Natural killer cell (primary cell): ENCODE results near the gene PARVB. TPM values are rescaled to one million over a fixed set of nuclear protein-coding genes. Genes with fewer than 3 reads are reported as not detected.

Source experiments
- ATAC-seq, 3 donors: fragments of 150-1000 bp in 2 of 3; fragments of 200-7000 bp in 1 of 3; cut with Tn5 transposase; 1 replicate in 1 of 3; 2 replicates in 2 of 3; pipeline ENCODE4 v1.10.0; 2021; ENCODE audit warnings: mild to moderate bottlenecking in 2 of 3, moderate library complexity in 2 of 3
- DNase-seq, 2 donors: peaks; one replicate each; pipeline versions ENCODE4 v3.0.0 to v3.0.0-alpha.2; 2013 to 2021; ENCODE audit warnings: mixed read lengths in 1 of 2
- H3K27ac ChIP-seq: one replicate; pipeline ENCODE4 v1.5.1; 2013; ENCODE audit warnings: mild to moderate bottlenecking, low read length
- H3K27me3 ChIP-seq: one replicate; pipeline ENCODE4 v1.6.1; 2013; ENCODE audit warnings: low read length; ENCODE audit not compliant: control insufficient read depth, insufficient read depth
- H3K36me3 ChIP-seq: one replicate; pipeline ENCODE4 v1.6.1; 2013; ENCODE audit warnings: low read length; ENCODE audit not compliant: control insufficient read depth, insufficient read depth
- H3K4me1 ChIP-seq: one replicate; pipeline ENCODE4 v1.6.1; 2013; ENCODE audit warnings: low read length; ENCODE audit not compliant: control insufficient read depth, insufficient read depth
- H3K4me3 ChIP-seq: one replicate; pipeline ENCODE4 v1.5.1; 2013; ENCODE audit warnings: low read length
- H3K9me3 ChIP-seq: one replicate; pipeline ENCODE4 v1.6.1; 2013; ENCODE audit warnings: low read length; ENCODE audit not compliant: control insufficient read depth, insufficient read depth
- H3K27ac Mint-ChIP-seq, 2 donors: one replicate each; pipeline ENCODE4 v1.8.0; 2022; ENCODE audit warnings: mild to moderate bottlenecking in 2 of 2, mixed read lengths in 2 of 2, moderate library complexity in 1 of 2
- H3K27me3 Mint-ChIP-seq, 2 donors: one replicate each; pipeline ENCODE4 v1.8.0; 2022; ENCODE audit warnings: low read depth in 2 of 2, mixed read lengths in 2 of 2
- H3K36me3 Mint-ChIP-seq: one replicate; pipeline ENCODE4 v1.8.0; 2022; ENCODE audit warnings: mixed read lengths
- H3K4me1 Mint-ChIP-seq, 2 donors: one replicate each; pipeline ENCODE4 v1.8.0; 2022; ENCODE audit warnings: mixed read lengths in 2 of 2
- H3K4me3 Mint-ChIP-seq: one replicate; pipeline ENCODE4 v1.8.0; 2022; ENCODE audit warnings: mild to moderate bottlenecking, moderate library complexity, mixed read lengths
- H3K9me3 Mint-ChIP-seq, 2 donors: one replicate each; pipeline ENCODE4 v1.8.0; 2022; ENCODE audit warnings: mixed read lengths in 2 of 2
- WGBS: methylation state at CpG from one replicate; pipeline ENCODE4 v1.1.7; 2013; ENCODE audit warnings: missing lambda C conversion rate; ENCODE audit not compliant: insufficient coverage; 5-methylcytosine and 5-hydroxymethylcytosine counted together
- intact Hi-C: fragments of 100-400 bp; cut with micrococcal nuclease; formaldehyde crosslinking; loops from one replicate; pipeline ENCODE4 v1.14.2; 2022
- total RNA-seq, 4 donors: library from RNA; stranded (reverse); fragments of 120-200 nt in 1 of 4; gene quantifications; one replicate each; pipeline versions ENCODE4 v1.2.3 to v1.2.4, GENCODE V29; 2013 to 2022
- TF ChIP-seq, protein P1 (sequence below): fragments of 200-600 bp; IDR thresholded peaks from one replicate; pipeline ENCODE4 v1.8.0; 2022; ENCODE audit warnings: antibody characterized with exemption

PARVB gene
- total RNA-seq, 3 donors from 2014 or later (not counting 1 experiment from before 2014, with no cell fraction given), result 2.9 to 12.5 (median 8.1) TPM

DNA sequence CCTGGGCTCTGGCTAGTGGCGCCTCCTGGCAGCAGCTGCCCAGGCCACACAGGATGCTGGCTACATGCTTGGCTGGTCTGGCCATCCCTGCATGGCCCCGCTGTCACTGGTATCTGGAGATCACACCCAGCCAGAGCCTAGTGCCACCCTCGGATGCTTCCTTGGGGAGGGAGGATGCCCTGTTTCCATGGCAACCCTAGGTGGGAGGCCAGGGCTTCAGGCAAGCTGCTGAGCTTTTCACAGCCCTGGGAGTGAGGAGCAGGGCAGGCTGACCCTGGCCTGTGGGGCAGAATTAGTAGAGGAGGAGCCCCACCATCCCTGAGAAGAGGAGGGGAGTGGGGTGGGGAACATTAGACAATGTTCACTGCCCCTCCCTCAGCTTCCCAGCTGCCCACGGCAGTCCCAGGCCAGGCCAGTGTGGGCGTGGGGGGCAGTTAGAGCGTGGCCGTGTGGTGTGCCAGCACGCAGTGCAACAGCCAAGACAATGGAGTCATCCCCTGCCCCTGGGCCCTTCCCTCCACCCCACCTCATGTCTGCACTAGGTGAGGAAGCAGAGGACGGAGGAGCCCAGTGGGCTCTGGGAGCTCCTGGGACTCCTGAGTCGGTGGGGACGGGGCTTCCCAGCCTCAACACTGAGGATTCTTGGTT is 50.4 kb downstream of the PARVB start:
- H3K9me3 Mint-ChIP-seq, result no peaks in the 10 kb centered on the region
- H3K27ac Mint-ChIP-seq, result no peak overlapping the region
- Histone ChIP-seq H3K4me1 (no peaks in the 10 kb centered on the region), H3K9me3 (no peaks in the 10 kb centered on the region), H3K27ac (no peak overlapping the region), H3K4me3 (no peak overlapping the region), H3K36me3 (no peaks in the 10 kb centered on the region), H3K27me3 (no peaks in the 10 kb centered on the region)
- 91% methylated on average over 11 of the region's 11 CpGs for WGBS
- DNase-seq, result no peak
- peaks cover 3 to 4% of the 10 kb centered on the region in 2 donors for H3K27me3 Mint-ChIP-seq
- no peak overlapping the region for H3K4me3 Mint-ChIP-seq
- TF ChIP-seq, protein P1, sequence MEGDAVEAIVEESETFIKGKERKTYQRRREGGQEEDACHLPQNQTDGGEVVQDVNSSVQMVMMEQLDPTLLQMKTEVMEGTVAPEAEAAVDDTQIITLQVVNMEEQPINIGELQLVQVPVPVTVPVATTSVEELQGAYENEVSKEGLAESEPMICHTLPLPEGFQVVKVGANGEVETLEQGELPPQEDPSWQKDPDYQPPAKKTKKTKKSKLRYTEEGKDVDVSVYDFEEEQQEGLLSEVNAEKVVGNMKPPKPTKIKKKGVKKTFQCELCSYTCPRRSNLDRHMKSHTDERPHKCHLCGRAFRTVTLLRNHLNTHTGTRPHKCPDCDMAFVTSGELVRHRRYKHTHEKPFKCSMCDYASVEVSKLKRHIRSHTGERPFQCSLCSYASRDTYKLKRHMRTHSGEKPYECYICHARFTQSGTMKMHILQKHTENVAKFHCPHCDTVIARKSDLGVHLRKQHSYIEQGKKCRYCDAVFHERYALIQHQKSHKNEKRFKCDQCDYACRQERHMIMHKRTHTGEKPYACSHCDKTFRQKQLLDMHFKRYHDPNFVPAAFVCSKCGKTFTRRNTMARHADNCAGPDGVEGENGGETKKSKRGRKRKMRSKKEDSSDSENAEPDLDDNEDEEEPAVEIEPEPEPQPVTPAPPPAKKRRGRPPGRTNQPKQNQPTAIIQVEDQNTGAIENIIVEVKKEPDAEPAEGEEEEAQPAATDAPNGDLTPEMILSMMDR, result no peak
- intact Hi-C loops, result no loop called here
- H3K36me3 Mint-ChIP-seq, result no peaks in the 10 kb centered on the region
- ATAC-seq, result no peak
- no peaks in the 10 kb centered on the region for H3K4me1 Mint-ChIP-seq

DNA sequence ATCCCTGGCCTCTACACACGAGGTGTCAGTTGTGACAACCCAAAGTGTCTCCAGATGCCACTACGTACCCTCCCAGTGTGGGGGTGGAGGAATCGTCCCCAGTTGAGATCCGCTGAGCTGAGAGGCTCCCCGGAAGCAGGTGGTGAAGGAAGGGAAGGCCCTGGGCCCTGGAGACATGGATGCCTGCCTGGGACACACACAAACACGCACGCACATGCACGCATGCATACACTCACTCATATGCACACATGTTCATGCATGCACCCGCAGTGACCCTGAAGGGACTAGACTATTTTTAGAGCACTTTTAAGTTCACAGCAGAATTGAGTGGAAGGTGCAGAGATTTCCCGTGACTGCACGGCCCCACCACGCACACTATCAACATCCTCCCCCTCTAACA is 50.9 kb downstream of the PARVB start:
- Histone ChIP-seq H3K9me3 (no peaks in the 10 kb centered on the region), H3K27me3 (no peaks in the 10 kb centered on the region), H3K4me3 (no peak overlapping the region), H3K4me1 (no peaks in the 10 kb centered on the region), H3K36me3 (no peaks in the 10 kb centered on the region), H3K27ac (no peak overlapping the region)
- H3K27me3 Mint-ChIP-seq, result peaks cover 0 to under 1% of the 10 kb centered on the region in 2 donors
- intact Hi-C loops, result no loop called here
- H3K4me3 Mint-ChIP-seq, result no peak overlapping the region
- no peak for ATAC-seq
- TF ChIP-seq, protein P1, result no peak
- no peaks in the 10 kb centered on the region for H3K36me3 Mint-ChIP-seq
- H3K4me1 Mint-ChIP-seq, result no peaks in the 10 kb centered on the region
- WGBS, result 93% methylated on average over 12 of the region's 12 CpGs
- DNase-seq, result no peak
- H3K9me3 Mint-ChIP-seq, result no peaks in the 10 kb centered on the region
- H3K27ac Mint-ChIP-seq, result no peak overlapping the region

DNA sequence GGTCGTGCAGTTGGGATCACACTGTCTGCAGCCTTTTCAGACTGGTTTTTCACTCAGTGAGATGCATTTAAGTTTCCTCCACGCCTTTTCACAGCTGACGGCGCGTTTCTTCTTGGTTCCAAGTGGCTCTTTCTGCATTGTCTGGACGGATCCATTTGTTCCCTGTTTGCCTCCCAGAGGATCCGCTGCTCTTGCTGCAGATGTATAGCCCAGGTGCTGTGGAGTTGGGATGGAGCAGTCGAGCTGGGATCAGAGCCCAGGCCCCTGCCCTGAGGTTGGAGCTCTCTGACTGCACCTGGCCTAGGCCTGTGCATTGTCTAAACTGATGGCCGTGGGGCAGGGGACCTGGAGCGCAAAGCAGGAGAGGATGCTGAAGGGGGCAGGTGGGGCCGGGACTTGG is 51.6 kb downstream of the PARVB start:
- no peak for ATAC-seq
- no peak for DNase-seq
- H3K36me3 Mint-ChIP-seq, result no peaks in the 10 kb centered on the region
- WGBS, result 91% methylated on average over 11 of the region's 11 CpGs
- H3K4me1 Mint-ChIP-seq, result no peaks in the 10 kb centered on the region
- no peak overlapping the region for H3K4me3 Mint-ChIP-seq
- TF ChIP-seq, protein P1, result no peak
- H3K27me3 ChIP-seq, result no peaks in the 10 kb centered on the region
- H3K27ac ChIP-seq, result no peak overlapping the region
- no peaks in the 10 kb centered on the region for H3K27me3 Mint-ChIP-seq
- H3K4me3 ChIP-seq, result no peak overlapping the region
- no peak overlapping the region for H3K27ac Mint-ChIP-seq
- H3K4me1 ChIP-seq, result no peaks in the 10 kb centered on the region
- no peaks in the 10 kb centered on the region for H3K36me3 ChIP-seq
- intact Hi-C loops, result no loop called here
- no peaks in the 10 kb centered on the region for H3K9me3 Mint-ChIP-seq
- H3K9me3 ChIP-seq, result no peaks in the 10 kb centered on the region

DNA sequence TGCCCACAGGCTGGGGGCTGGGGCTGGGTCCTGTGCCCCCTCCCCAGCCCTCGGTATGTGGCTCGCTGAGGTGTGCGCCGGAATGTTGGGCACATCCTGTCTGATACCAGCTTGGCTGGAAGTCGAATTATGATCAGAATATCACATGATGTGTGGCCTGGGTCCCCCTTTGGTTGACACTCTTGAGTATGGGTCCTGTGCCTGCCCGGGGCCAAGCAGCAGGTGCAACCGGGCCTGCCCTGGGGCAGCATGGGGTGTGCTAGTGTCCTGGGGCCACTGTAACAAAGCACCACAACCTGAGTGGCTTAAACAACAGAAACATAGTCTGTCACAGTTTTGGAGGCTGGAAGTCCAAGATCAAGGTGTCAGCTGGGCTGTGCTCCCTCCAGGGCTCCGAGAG is 52.7 kb downstream of the PARVB start:
- H3K4me3 Mint-ChIP-seq, result no peak overlapping the region
- Histone ChIP-seq H3K9me3 (no peaks in the 10 kb centered on the region), H3K4me1 (no peaks in the 10 kb centered on the region), H3K27ac (no peak overlapping the region), H3K4me3 (no peak overlapping the region), H3K36me3 (no peaks in the 10 kb centered on the region), H3K27me3 (no peaks in the 10 kb centered on the region)
- H3K27me3 Mint-ChIP-seq, result no peaks in the 10 kb centered on the region
- no peak for DNase-seq
- TF ChIP-seq, protein P1, result no peak
- no peaks in the 10 kb centered on the region for H3K36me3 Mint-ChIP-seq
- H3K9me3 Mint-ChIP-seq, result no peaks in the 10 kb centered on the region
- intact Hi-C loops, result no loop called here
- WGBS, result 93% methylated on average over 8 of the region's 8 CpGs
- no peaks in the 10 kb centered on the region for H3K4me1 Mint-ChIP-seq
- ATAC-seq, result no peak
- H3K27ac Mint-ChIP-seq, result no peak overlapping the region
